ENCODE data around the gene EML3.
A peak's percentile ranks its signal among the peaks of the same experiment; 100 is the strongest.
"Not testable (repeated sequence)": the region's sequence is repeated elsewhere in the genome, so short reads cannot be mapped to it uniquely, and the experiment has no call there.

Gene EML3

DNA sequence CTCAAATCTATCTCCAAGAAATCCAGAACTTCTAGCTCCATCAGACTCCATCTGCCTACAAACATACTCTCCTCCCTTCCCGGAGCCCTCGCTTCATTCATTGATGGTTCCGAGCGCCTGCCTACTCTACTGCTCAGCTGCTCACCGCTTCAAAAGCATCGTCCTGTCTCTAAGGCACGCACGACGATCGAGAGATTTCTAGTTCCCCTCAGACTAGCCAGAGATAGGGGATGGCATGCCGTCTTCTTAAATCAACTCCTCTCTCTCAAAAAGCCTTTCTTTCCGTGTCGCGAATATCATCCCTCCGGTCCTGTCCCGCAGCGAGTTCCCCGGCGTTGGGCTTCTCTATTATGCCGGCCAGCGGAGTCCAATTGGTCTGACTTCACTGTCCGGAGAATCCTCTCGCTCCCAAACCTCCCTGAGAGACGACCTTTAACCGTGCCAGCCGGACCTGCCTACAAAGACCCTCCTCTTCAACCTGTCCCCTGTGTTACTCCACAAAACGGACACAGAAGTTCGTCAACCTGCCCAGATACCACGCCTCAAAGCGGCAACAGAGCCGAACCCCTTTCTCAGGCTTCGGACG lies 39.5 kb downstream of the EML3 start:
- no peak for DNase-seq (ENCODE audit: low read depth in 2 of 3, low spot score in 1 of 3)

DNA sequence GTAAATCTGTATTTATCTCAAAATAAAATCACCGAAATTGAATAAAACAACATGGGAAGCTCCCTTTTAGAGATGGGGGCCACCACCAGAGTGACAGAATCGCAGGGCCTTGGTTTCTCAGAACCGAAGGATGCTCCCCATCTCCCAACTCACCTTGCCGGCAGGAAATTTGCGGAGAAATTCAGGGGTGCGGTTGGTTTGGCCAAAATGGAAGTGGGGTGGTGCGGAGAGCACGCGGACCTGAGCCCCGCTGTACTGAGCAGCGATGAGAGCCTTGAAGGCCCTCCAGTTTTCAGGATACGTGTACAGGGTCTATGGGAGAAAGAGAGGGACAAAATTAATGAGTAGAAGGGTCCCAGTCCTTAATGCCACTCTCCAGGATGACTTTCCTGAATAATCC lies 40.1 kb downstream of the EML3 start:
- no peak for DNase-seq (ENCODE audit: low read depth in 2 of 3, low spot score in 1 of 3)

DNA sequence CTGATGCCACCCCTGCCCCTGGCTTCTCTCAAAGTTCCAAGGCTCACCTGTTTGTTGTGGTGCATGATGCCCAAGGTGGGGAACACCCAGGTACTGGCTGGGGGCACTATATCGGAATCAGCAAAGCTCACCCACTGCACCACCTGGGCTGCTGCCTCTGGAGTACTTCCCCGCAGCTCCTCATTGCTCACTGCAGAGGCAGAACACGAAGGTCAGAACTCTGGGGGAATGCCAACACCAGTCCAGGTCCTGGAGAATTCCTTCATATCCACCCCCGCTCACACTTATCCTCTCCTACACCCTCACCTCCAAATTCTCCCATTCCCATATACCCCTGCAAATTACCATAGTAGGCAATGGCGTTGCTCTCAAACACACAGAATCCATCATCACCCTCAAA lies 41.1 kb downstream of the EML3 start:
- DNase-seq (ENCODE audit: low read depth in 2 of 3, low spot score in 1 of 3) = not testable (repeated sequence)

DNA sequence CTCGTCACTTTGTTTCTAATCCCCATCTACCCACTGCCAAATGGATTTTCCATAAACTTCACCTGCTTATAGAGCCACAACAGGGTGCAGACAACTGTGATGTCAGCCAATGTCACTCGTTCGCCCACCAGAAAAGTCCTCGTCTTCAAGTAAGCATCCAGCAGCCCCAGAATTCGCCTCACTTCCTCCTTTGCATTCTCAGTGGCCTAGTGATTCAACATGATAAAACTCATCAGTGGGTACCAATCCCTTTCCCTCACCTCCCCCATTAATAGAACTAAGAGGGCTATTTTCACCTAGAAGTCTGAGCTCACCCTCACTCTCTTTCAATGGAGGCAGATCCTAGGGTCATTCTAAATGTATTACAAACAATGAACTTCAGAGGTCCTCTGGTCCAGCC lies 41.7 kb downstream of the EML3 start:
- not testable (repeated sequence) for DNase-seq (ENCODE audit: low read depth in 2 of 3, low spot score in 1 of 3)

DNA sequence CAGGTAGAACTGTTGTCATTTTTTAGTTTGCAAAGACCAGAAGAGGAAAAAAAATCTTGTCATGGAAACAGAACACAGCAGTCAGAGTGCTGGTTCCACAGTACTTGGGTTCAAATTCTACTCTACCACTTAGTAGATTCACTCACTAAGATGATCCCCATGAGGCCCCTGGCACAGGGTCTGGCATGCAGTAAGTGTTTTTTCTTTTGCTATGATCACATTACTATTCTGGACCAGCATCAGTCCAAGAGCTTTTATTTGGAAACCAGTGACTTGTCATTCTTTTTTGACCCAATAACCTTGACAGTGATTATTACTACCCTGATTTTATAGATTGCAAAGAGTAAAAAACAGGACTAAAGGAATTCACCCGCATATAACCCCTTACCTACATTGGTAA lies 43.0 kb downstream of the EML3 start:
- DNase-seq (ENCODE audit: low read depth in 2 of 3, low spot score in 1 of 3) = no peak

DNA sequence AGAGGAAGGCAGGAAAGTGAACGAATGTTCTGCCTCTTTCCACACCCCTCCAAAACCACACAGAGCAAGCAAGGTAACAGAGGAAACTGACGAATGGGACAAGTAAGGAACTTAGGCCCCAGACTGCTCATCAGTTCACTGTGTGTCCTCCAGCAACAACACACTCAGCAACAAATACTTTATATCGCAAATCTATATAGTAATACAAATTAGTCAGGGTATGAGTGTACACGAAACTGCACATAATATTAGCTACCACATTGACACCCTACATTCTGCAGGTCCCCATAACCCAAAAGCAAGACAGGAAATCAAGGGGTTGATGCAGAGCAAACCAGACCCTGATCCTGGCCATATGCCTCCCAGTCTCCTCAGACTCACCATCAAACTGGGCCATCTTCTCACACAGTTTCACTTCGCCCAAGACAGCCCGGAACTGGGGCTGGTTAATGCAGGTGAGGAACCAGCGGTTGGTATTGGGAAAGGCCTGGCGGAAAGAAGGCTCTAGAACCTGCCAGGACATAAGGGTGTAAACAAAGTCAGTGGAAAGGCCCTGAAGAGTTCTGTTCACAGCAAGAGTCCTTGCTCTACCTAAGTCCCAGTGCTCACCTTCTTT lies 45.4 kb downstream of the EML3 start:
- no peak for DNase-seq (ENCODE audit: low read depth in 2 of 3, low spot score in 1 of 3)

DNA sequence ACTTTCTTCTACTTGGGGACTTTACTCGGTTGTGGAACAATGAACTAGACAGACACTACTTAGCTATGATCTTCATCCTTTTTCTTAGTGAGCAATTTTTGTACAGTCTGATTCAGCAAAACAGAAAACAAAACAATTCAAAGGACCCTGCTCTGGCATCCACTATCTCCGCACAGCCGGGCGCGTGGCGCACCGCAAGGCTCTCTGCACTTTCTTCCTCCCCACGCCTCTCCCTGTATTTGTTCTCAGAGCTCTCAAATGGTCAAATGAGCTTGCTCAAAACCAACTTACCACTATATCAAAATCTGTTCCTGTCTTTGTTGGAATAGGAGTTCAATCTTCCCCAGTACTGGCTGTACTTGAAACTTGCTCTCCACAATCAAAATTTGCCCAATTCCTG lies 46.3 kb downstream of the EML3 start:
- DNase-seq (ENCODE audit: low read depth in 2 of 3, low spot score in 1 of 3) = no peak

DNA sequence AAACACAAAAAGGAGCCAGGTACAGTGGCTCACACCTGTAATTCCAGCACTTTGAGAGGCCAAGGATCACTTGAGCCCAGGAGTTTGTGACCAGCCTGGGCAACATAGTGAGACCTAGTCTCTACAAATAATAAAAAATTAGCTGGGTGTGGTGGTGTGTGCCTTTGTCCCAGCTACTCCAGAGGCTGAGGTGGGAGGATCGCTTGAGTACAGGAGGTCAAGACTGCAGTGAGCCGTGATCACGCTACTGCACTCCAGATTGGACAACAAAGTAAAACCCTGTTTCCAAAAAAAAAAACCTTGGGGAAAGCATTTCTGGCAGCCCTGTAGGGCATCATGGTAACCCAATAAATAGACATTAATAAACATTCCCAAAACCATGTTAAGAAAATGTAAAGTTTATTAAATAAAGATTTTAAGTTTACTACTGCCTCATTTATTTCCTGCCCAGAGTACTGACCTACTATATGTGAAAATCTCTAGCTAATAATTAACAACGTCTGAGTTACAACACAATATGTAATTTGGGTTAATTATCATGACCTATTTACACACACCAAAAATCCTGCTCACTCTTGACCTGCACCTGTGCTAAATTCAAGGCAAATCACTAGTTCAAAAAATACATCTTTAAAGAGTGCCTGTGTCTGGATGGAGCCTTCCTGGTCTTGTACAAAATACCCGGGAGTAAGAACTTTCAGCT lies 47.3 kb downstream of the EML3 start:
- DNase-seq (ENCODE audit: low read depth in 2 of 3, low spot score in 1 of 3) = no peak

DNA sequence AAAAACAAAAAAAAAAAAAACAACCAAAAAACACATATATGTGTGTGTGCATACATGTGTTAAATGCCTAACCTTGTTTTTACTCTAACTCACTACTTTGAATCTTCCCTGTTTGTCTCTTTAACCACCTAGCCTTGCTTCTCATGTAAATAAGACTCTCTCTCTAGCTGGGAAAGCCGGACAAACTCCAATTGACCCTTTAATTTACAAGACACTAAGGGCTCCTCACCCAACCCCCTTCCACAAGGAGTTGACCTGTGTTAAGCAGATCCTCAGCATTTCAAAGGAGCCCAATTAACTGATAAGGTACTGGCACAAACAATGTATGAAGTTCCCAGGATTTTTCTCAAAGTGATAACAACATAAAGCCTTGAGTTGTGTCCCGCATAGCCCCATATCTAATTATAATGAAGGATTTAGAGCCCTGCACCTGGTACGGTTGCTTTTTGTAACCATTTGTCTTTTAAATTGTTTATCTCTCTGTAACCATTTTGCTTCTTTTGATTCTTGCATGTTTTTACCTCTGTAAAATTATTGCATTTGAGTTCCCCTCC lies 50.8 kb downstream of the EML3 start:
- not testable (repeated sequence) for DNase-seq (ENCODE audit: low read depth in 2 of 3, low spot score in 1 of 3)

DNA sequence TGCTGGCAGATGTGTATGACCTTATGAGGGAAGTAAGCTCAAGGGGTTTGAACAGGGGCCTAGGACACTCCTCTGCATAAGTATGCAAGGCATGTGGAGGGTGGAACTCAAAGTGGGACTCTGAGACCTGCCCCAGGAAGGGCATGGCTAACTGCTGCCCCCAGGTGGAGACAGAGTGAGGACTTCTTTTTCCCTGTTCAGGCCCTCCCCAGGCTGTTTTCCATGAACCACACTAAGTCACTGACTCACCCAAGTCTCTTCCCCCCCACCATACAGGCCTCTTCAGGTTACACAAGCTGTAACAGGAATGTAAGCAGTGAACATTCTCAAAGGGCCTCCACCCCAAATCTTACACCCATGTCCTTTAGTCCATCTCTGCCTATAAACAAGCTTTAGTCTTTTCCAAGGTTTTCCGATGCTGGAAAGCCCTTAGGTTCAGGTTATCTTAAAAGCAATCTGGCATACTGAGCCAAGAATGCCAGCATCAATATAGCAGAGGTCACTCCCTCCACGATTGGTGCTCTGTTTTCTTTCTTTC lies 51.9 kb downstream of the EML3 start:
- peak in 2 of 3 donors; percentile 66 to 68 for DNase-seq (ENCODE audit: low read depth in 2 of 3, low spot score in 1 of 3)

DNA sequence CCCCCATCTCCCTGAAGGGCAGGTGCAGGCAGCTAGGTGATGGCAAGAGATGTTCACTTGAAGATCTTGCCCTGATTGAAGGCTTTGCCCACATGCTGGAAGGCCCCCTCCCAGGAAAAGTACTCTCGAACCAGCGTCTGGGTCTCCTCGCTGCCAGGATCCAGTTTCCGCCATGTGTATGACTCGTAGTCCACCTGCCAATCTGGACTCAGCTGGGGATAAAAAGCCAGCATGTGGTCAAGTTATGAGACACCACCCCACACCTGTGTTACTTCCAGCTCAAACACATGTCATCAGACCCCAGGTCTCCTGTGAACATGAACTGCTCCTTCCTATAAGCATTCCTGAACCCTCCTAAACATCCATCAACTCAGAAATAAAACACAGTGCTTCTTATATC lies 52.9 kb downstream of the EML3 start:
- not testable (repeated sequence) for DNase-seq (ENCODE audit: low read depth in 2 of 3, low spot score in 1 of 3)

DNA sequence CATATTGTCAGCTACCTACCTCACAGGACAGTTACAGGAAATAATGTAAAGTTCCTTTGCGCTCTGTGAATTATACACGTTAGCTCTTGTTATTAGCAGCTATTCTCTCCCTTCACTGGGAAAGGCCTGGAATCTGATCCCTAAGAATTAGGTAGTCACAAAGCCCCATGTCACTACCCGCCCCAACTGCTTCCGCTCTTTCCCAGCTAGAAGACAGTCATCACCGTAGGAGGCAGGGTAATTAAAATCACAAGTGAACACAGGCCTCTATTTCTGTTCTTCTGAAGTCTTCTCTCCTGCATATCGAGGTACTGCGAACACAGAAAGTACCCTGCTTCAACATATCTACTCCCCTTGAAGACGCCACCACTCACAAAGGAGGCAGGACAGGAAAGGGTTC lies 53.4 kb downstream of the EML3 start:
- no peak for DNase-seq (ENCODE audit: low read depth in 2 of 3, low spot score in 1 of 3)

DNA sequence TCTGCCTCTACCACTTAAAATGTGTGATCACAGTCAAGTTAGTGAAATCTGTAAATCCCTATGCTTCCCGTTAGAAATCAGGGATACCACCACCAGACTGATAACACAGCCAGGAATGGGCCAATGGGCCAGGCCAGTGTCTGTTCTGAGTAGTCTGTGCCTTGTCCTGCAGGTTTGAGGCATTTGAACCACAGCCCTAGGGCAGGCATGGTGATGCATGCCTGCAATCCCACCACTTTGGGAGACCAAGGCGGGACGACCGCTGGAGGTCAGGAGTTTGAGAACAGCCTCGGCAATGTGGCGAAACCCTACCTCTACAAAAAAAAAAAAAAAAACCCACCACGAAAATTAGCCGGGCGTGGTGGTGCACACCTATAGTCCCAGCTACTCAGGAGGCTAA lies 53.9 kb downstream of the EML3 start:
- no peak for DNase-seq (ENCODE audit: low read depth in 2 of 3, low spot score in 1 of 3)

DNA sequence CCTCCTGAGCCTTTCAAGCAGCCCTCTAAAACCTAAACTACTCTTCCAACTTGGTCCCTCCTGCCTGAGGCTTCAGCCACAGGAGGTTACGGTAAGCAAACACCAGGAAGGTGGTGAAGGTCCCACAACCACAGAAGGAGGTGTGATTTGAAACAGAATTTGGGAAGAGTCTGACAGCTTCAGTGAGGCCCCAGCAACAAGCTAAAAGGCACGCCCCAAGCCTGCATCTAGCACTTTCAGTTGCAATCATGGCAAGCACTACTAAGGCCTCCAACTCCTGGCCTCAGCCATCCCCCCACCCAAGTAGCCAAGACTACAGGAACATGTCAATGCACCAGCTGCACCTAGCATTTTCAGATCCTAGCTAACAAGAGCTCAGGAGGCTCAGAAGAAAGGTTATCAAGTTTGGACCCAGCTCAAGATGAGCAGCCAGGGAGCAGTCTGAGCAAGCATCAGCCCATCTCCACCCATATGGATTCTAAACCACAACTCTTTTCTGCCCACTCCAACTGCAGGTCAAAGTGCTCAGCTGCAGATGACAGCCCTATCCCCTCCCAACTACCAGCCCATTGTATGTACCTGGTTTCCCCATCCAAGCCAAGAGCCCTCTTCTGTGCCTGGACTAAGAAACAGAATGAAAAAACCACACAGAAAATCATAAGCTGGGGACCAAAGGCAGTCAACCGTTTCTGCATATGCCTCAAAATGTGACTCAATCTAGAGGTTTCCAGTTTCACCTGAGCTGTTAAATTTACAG lies 55.5 kb downstream of the EML3 start:
- peak in 2 of 3 donors; percentile 49 to 62 for DNase-seq (ENCODE audit: low read depth in 2 of 3, low spot score in 1 of 3)

DNA sequence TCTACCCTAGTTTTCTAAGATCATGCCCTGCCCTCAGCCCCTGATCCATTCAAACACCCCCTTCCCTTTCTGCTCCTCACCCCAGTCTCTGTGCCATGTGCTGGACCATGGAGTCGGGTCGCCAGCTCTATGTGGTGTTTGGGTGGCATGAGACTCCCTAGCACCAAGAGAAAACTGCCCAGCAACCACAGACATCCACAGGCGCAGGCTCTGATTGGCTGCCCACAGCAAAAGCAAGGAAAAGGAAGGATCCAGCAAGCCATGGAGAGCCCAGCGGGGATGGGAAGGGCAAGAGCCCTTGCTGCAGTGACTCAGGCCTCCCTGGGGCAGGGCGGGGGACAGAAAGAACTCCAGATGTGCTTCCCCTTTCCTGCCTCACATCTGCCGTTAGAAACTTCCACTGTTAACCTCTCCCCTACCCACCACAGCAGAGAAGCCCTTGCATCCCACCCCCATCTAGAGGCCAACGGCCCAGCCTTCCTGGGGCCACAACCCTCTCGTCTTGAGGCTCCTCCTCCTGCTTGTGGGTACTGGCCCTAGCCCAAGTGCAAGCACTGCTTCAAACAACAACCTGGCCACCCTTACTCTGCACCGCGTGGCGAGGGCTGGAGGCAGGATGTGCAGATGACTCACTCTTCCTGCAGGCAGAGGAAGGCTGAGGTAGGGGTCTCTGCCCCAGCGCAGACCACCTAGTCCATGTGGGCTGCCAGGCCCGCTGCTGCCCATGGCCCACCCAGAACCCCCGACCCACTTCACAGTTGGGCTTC lies 56.3 kb downstream of the EML3 start:
- peak; percentile 62 to 83 (median 80) for DNase-seq (ENCODE audit: low read depth in 2 of 3, low spot score in 1 of 3)

DNA sequence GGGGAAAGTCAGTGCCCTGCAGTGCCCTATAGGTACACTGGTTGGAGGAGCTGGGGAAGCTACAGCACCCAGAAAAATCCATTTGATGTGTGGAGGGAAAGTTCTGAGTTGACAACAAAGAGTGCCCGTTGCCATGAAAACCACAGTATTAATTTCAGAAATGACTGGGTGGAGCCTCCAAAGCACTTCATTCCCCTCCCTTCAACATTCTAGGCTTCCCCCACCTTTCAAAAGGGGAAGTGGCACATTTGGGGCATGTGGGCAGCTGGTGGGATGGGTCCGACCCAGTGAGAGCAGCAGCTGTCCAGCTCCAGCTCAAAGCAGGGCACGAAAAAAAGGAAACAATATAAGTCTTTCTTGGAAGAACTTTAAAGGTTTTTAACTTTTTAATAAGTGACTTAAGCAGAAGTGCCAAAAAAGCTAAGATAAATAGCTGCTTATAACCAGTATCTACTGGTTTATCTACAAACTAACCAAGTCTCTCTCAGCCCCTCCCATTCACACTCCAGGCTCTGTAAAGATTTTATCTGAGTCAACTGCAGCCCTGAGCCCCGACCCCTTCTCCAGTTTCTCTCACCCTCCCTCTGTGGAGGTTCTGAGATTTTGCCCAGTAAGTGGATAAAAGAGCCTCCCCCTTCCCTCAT lies 57.0 kb downstream of the EML3 start:
- DNase-seq (ENCODE audit: low read depth in 2 of 3, low spot score in 1 of 3) = peak in 1 of 3 donors; percentile 52

DNA sequence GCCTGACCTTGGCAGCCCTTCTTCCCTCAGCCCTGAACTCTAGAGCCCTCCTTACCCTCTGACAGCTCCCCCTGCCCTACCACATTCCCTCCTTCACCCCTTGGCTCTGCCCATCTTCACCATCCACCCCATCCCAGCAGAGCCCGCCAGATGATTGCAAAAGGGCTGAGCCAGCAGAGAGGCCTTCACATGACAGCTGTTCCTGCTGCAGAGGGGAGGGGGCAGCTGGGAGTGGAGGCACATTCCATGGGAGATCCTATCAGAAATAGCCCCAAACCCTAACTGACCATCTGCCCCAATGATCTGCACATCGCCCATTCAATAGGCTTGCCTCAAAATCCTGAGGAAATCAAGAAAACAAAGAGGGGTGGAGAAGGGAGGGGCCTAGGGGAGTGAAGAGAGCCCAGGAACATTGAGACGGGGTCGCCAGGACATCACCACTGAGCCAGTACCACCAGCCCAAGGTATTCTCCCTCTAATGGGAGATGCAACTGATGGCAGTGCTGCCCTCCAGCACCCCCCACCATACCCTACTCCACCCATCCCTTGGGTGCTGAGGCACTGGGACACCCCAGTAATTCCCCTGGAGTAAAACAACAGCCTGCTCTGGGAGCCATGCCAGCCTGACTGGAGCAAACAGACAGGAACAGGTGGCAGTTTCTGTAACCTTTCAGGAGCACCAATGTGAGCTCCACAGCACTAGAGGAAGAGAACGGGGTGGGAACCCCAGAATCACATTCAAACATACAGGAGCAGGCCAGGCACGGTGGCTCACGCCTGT lies 58.0 kb downstream of the EML3 start:
- no peak for DNase-seq (ENCODE audit: low read depth in 2 of 3, low spot score in 1 of 3)

DNA sequence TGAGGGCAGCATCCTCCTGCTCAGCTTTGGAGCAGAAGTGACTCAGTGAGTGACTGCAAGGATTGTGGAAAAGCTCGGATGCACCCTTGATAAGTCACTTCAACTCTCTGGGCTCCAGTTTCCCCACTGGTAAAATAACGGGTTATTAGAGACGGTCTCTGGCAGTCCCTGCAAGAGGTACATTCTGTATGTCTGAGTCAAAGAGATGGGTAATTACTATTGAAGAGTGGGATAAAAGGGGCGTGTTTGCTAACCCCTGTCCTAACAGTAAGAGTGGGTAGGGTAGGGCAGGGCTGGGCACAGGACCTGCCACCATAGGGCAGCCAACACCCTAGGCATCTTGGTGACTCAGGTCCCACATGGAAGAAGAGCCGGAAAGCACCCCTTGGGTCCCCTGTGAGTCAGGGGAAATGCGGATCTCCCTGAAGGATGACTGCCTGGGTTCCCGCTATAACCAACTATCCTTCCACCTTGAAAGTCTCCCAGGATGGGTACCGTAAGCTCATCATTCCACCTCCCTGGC lies 58.7 kb downstream of the EML3 start:
- DNase-seq (ENCODE audit: low read depth in 2 of 3, low spot score in 1 of 3) = no peak

All from stimulated activated CD4-positive, alpha-beta T cell treated with anti-CD3 and anti-CD28 coated beads, Interleukin-12 subunit alpha, Interleukin-12 subunit beta, amount 100 ng/mL, for 48 hours (primary cell).